ENCODE data around the gene MECR.

Gene MECR

GRCh38 chr1:29255134-29255666 lies 24.5 kb upstream of the MECR start:
- no peak for TF ChIP-seq EZH2phosphoT487 (IDR thresholded peaks at IDR 0.05; ENCODE audit: borderline replicate concordance, low read length)
- no peak for TF ChIP-seq CTCF (IDR thresholded peaks at IDR 0.05; ENCODE audit: low read depth, low read length, poor library complexity, severe bottlenecking)

GRCh38 chr1:29254346-29254745 lies 23.6 kb upstream of the MECR start:
- Histone ChIP-seq H4K20me1 (ENCODE audit: control insufficient read depth, insufficient read depth, low read depth, low read length) (no peaks in the 10 kb centered on the region), H3K4me3 (ENCODE audit: low read length) (no peak overlapping the region), H3K27ac (ENCODE audit: low read depth, low read length) (no peak overlapping the region), H3K4me2 (ENCODE audit: low read length) (no peak overlapping the region), H3F3A (ENCODE audit: control insufficient read depth, insufficient read depth) (no peaks in the 10 kb centered on the region), H3K4me1 (ENCODE audit: control insufficient read depth, low read length) (0 out of 2 replicates have a peak, but pooled peaks cover 6% of the 10 kb centered on the region), H3K79me2 (ENCODE audit: control insufficient read depth, low read length) (no peaks in the 10 kb centered on the region), H3K27me3 (ENCODE audit: control insufficient read depth, low read length) (peaks cover 25% of the 10 kb centered on the region), H3K9me2 (replicated peaks; ENCODE audit: control insufficient read depth, low read length) (no peaks in the 10 kb centered on the region), H3K9me3 (ENCODE audit: control insufficient read depth, insufficient read depth, low read length) (no peaks in the 10 kb centered on the region), H3K36me3 (ENCODE audit: control insufficient read depth, low read length) (no peaks in the 10 kb centered on the region)
- no peak for TF ChIP-seq CTCF (IDR thresholded peaks at IDR 0.05; ENCODE audit: low read depth, low read length, poor library complexity, severe bottlenecking)
- TF ChIP-seq EZH2phosphoT487 (IDR thresholded peaks at IDR 0.05; ENCODE audit: borderline replicate concordance, low read length), result no peak

More at GRCh38 chr1:29255134-29255666, 24.5 kb upstream of the MECR start:
- Histone ChIP-seq H3K79me2 (ENCODE audit: control insufficient read depth, low read length) (no peaks in the 10 kb centered on the region), H3F3A (ENCODE audit: control insufficient read depth, insufficient read depth) (no peaks in the 10 kb centered on the region), H3K27me3 (ENCODE audit: control insufficient read depth, low read length) (peaks cover 25% of the 10 kb centered on the region), H3K9me3 (ENCODE audit: control insufficient read depth, insufficient read depth, low read length) (no peaks in the 10 kb centered on the region), H3K36me3 (ENCODE audit: control insufficient read depth, low read length) (no peaks in the 10 kb centered on the region), H3K4me2 (ENCODE audit: low read length) (no peak overlapping the region), H3K27ac (ENCODE audit: low read depth, low read length) (no peak overlapping the region), H3K9me2 (replicated peaks; ENCODE audit: control insufficient read depth, low read length) (no peaks in the 10 kb centered on the region), H3K4me3 (ENCODE audit: low read length) (no peak overlapping the region), H3K4me1 (ENCODE audit: control insufficient read depth, low read length) (0 out of 2 replicates have a peak, but pooled peaks cover 6% of the 10 kb centered on the region), H4K20me1 (ENCODE audit: control insufficient read depth, insufficient read depth, low read depth, low read length) (no peaks in the 10 kb centered on the region)

GRCh38 chr1:29253180-29253579 lies 22.4 kb upstream of the MECR start:
- Histone ChIP-seq H3K27me3 (ENCODE audit: control insufficient read depth, low read length) (peaks cover 14% of the 10 kb centered on the region), H3K27ac (ENCODE audit: low read depth, low read length) (no peak overlapping the region), H3K4me2 (ENCODE audit: low read length) (no peak overlapping the region), H3K4me1 (ENCODE audit: control insufficient read depth, low read length) (0 out of 2 replicates have a peak, but pooled peaks cover 6% of the 10 kb centered on the region), H3K9me2 (replicated peaks; ENCODE audit: control insufficient read depth, low read length) (no peaks in the 10 kb centered on the region), H3K4me3 (ENCODE audit: low read length) (no peak overlapping the region), H3K79me2 (ENCODE audit: control insufficient read depth, low read length) (no peaks in the 10 kb centered on the region), H4K20me1 (ENCODE audit: control insufficient read depth, insufficient read depth, low read depth, low read length) (no peaks in the 10 kb centered on the region), H3K9me3 (ENCODE audit: control insufficient read depth, insufficient read depth, low read length) (no peaks in the 10 kb centered on the region), H3F3A (ENCODE audit: control insufficient read depth, insufficient read depth) (no peaks in the 10 kb centered on the region), H3K36me3 (ENCODE audit: control insufficient read depth, low read length) (no peaks in the 10 kb centered on the region)
- TF ChIP-seq EZH2phosphoT487 (IDR thresholded peaks at IDR 0.05; ENCODE audit: borderline replicate concordance, low read length), result no peak
- no peak for TF ChIP-seq CTCF (IDR thresholded peaks at IDR 0.05; ENCODE audit: low read depth, low read length, poor library complexity, severe bottlenecking)
